AG04450 (cell line): ENCODE measurements around the gene ADRA2B. TPM values are rescaled to one million over a fixed set of nuclear protein-coding genes. Genes with fewer than 3 reads are reported as not detected.

Experiments used
- CTCF ChIA-PET: fragments of 300-600, 350-600 bp; formaldehyde crosslinking; extraction: SDS; loops from one replicate; lab custom pipeline; 2022; ENCODE audit warnings: antibody characterized with exemption, inconsistent platforms; lab: Charles Lee
- POLR2A ChIA-PET: fragments of 350-600 bp; formaldehyde crosslinking; extraction: SDS; loops from one replicate; lab custom pipeline; 2021; ENCODE audit warnings: antibody characterized with exemption, inconsistent platforms; lab: Yijun Ruan, JAX
- DNase-seq: peaks from one replicate; pipeline ENCODE4 v3.0.0-alpha.2; 2011; ENCODE audit warnings: low read depth, low spot score
- H3K27ac ChIP-seq: one replicate; pipeline ENCODE4 v1.5.1; 2012; ENCODE audit warnings: low read depth, low read length, control low read depth
- H3K27me3 ChIP-seq: one replicate; pipeline ENCODE4 v1.6.0; 2012; ENCODE audit warnings: low read length; ENCODE audit not compliant: control insufficient read depth, insufficient read depth
- H3K4me3 ChIP-seq: 2 replicates; pipeline ENCODE4 v1.5.1; 2011; ENCODE audit warnings: mild to moderate bottlenecking, low read depth, low read length, control low read depth
- H3K9me3 ChIP-seq: 2 replicates; pipeline ENCODE4 v1.5.1; 2012; ENCODE audit warnings: low read length; ENCODE audit not compliant: control insufficient read depth, insufficient read depth
- polyA plus RNA-seq: library from polyadenylated mRNA; depleted of rRNA; stranded (reverse); fragments of >200 nt; gene quantifications from 2 replicates; pipeline ENCODE4 v1.2.3, GENCODE V29; 2011
- TF ChIP-seq, protein P1 (sequence below): IDR thresholded peaks from 2 replicates; pipeline ENCODE4 v1.5.1; 2011; ENCODE audit warnings: low read depth, low read length, control low read depth, inconsistent platforms

Gene ADRA2B
- polyA plus RNA-seq, 1 experiment: not detected

GRCh38 chr2:96111823-96112500 is 4.4 kb downstream of the ADRA2B start:
- H3K27ac ChIP-seq: no peak overlapping the region
- ChIA-PET CTCF (interaction anchor here (0.6 to 1.1 kb wide), 2 partner anchors 38 to 62 kb away, joined by 3 to 5 read pairs; no protein-coding TSS in a partner anchor), POLR2A (interaction anchor here (0.7 kb wide), 1 partner anchor 120 kb away, joined by 5 read pairs; no protein-coding TSS in a partner anchor)
- DNase-seq: no peak
- TF ChIP-seq, protein P1, sequence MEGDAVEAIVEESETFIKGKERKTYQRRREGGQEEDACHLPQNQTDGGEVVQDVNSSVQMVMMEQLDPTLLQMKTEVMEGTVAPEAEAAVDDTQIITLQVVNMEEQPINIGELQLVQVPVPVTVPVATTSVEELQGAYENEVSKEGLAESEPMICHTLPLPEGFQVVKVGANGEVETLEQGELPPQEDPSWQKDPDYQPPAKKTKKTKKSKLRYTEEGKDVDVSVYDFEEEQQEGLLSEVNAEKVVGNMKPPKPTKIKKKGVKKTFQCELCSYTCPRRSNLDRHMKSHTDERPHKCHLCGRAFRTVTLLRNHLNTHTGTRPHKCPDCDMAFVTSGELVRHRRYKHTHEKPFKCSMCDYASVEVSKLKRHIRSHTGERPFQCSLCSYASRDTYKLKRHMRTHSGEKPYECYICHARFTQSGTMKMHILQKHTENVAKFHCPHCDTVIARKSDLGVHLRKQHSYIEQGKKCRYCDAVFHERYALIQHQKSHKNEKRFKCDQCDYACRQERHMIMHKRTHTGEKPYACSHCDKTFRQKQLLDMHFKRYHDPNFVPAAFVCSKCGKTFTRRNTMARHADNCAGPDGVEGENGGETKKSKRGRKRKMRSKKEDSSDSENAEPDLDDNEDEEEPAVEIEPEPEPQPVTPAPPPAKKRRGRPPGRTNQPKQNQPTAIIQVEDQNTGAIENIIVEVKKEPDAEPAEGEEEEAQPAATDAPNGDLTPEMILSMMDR: no peak
- H3K4me3 ChIP-seq: no peak overlapping the region
- H3K9me3 ChIP-seq: peaks cover 9% of the 10 kb centered on the region
- H3K27me3 ChIP-seq: peaks cover 55% of the 10 kb centered on the region

- no peak overlapping the region for H3K27ac ChIP-seq
- peaks cover 9% of the 10 kb centered on the region for H3K9me3 ChIP-seq
- no peak overlapping the region for H3K4me3 ChIP-seq
- POLR2A ChIA-PET: no interaction called here
- peaks cover 53% of the 10 kb centered on the region for H3K27me3 ChIP-seq
- TF ChIP-seq, protein P1: no peak
- CTCF ChIA-PET: interaction anchor here (1.1 kb wide), 1 partner anchor 63 kb away, joined by 3 read pairs; no protein-coding TSS in a partner anchor
- no peak for DNase-seq
Measured at GRCh38 chr2:96111257-96111640, 5.1 kb downstream of the ADRA2B start.

- CTCF ChIA-PET: interaction anchor here (1.1 kb wide), 1 partner anchor 64 kb away, joined by 3 read pairs; no protein-coding TSS in a partner anchor
Measured at GRCh38 chr2:96110621-96111256, 5.6 kb downstream of the ADRA2B start.

GRCh38 chr2:96109931-96110511 is 6.3 kb downstream of the ADRA2B start:
- no peak overlapping the region for H3K4me3 ChIP-seq
- CTCF ChIA-PET: no interaction called here
- POLR2A ChIA-PET: no interaction called here
- no peak for DNase-seq
- peaks cover 45% of the 10 kb centered on the region for H3K27me3 ChIP-seq
- no peak overlapping the region for H3K27ac ChIP-seq
- TF ChIP-seq, protein P1: no peak
- peaks cover 10% of the 10 kb centered on the region for H3K9me3 ChIP-seq

More at GRCh38 chr2:96110621-96111256, 5.6 kb downstream of the ADRA2B start:
- no peak overlapping the region for H3K4me3 ChIP-seq
- H3K27me3 ChIP-seq: peaks cover 48% of the 10 kb centered on the region
- TF ChIP-seq, protein P1: no peak
- peaks cover 9% of the 10 kb centered on the region for H3K9me3 ChIP-seq
- POLR2A ChIA-PET: no interaction called here
- no peak for DNase-seq
- no peak overlapping the region for H3K27ac ChIP-seq

GRCh38 chr2:96109361-96109680 is 7.0 kb downstream of the ADRA2B start:
- DNase-seq: no peak
- Histone ChIP-seq H3K9me3 (peaks cover 15% of the 10 kb centered on the region), H3K27me3 (peaks cover 41% of the 10 kb centered on the region), H3K27ac (no peak overlapping the region), H3K4me3 (no peak overlapping the region)
- TF ChIP-seq, protein P1: no peak
- ChIA-PET CTCF (no interaction called here), POLR2A (no interaction called here)
